Measurements from ENCODE around the gene WSB1. TPM values are rescaled to one million over a fixed set of nuclear protein-coding genes. Genes with fewer than 3 reads are reported as not detected.

Gene WSB1
- total RNA-seq, 1 experiment from 2014 or later, result 55.6 TPM

DNA sequence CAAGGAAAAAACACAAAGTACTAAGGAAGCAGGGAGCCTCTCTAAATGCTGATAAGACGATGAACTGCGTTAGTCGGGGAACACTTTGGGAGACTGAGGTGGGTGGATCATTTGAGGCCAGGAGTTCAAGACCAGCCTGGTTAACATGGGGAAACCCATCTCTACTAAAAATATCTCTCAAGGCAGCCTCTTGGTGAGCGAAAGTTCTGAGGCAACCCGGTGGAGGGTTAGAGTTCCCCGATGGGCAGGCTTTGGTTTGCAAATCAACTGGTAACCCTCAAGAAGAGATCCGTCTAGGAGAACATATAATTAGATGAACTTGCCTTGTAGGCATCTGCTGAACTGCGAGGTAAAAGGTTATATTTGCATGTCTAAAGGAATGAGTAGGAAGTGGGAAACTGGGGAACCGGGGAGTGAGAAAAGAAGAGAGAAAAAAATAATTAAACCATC lies 44.6 kb downstream of the WSB1 start:
- no peak for DNase-seq (ENCODE audit: low read depth)

DNA sequence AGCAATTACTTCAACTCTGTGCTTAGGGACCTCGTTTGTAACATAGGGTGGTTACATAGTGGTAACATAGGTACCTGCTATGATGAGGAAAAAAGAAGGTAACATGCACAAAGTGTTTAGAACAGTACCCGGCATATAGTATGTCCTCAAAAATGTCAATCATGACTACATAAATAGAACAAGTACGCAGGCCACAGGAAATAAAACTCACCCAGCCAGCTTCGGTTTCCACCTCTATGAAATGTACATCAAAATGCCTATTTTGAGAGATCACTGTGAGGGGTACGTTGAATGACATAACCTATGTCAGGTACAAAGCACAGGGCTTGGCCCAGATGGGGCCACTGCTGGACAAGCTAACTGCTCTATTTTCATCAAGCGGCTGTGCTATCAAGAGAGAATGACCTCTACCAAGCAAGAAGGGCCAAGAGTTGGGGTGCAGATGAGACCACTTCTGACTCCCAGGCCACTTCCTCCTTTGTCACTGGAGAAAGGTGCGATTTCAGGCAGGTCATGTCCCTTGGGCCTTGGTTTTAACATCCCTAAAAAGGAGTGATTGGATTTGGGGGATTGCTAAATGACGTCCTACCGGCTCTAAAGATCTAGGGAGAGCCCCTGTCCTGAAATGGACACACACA lies 45.4 kb downstream of the WSB1 start:
- DNase-seq (ENCODE audit: low read depth), result no peak

DNA sequence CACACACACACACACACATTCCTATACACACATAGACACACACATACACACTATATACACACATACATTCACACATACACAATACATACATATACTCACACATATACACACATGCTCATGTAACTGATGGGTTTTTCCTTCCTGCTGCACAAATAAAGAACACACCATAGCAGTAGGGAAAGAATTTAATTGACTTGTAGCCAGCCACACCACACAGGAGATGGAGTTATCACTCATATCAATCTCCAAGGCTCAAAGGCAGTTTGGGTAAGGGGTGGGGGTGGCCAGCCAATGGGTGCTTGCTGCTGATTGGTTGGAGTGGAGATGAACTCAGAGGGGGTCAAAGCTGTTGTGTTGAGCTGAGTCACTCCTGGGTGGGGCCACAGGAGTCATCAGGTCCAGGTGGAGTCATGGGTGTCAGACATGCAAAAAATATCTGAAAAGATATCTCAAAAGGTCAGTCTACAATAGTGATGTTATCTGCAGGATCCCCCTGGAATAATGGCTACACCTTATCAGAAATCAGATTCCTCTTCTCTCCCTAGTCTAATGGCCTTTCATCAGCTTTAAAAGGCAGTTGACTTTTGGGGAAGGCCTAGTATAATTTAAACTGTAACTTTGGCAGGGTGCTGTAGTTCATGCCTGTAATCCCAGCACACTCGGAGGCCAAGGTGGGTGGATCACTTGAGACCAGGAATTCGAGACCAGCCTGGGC lies 46.1 kb downstream of the WSB1 start:
- DNase-seq (ENCODE audit: low read depth), result peak; percentile 82

DNA sequence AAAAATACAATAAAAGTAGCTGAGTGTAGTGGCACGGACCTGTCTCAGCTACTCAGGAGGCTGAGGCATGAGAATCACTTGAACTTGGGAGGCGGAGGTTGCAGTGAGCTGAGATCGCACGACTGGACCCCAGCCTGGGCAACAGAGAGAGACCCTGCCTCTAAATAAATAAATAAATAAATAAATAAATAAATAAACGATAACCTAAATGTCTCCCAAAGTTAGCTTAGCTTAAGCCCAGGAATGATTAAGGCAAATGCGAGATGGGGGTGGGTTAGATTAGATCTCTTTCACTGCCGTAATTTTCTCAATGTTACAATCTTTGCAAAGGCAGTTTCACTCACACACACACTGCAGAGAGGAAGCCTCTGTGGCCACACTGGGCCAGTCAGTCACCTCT lies 46.7 kb downstream of the WSB1 start:
- no peak for DNase-seq (ENCODE audit: low read depth)

DNA sequence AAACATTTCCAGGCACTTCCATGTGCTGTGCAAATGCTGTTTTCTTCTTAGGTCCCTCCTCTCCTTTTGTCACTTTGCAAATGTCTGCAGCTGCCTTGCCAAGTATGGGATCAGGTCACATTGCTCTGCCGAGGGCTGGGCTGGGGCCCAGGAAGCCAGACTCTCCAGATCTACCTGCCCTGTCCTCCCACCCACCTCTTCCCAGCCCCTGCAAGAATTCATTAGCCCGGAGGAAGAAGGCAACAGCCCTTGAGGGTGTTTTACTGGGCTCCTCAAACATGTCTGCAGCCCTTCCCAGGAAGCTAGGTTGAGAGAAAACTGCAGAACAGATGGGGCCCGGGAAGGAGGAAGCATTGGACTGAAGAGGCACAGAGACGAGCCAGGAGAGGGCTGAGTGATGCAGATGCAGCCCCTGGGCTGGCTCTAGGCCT lies 47.1 kb downstream of the WSB1 start:
- no peak for DNase-seq (ENCODE audit: low read depth)

DNA sequence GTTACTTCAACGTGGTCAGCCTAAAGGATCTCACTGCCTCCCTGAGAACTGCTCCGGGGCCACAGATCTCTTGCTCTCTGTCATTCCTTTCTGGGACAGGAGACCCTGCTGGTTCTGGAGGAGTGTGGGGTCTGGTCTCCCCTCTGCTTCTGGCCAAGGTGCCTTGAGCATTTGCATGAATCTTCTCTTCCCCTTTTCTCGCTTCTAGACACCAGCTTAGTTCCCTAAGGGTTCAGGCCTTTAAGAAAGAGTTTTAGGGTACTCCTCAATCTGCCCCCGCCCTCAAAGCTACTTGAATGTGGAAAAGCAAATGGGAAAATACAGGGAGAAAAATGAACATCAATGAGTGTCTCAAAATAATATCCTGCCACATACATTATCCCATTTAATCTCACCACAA lies 48.1 kb downstream of the WSB1 start:
- DNase-seq (ENCODE audit: low read depth), result no peak

DNA sequence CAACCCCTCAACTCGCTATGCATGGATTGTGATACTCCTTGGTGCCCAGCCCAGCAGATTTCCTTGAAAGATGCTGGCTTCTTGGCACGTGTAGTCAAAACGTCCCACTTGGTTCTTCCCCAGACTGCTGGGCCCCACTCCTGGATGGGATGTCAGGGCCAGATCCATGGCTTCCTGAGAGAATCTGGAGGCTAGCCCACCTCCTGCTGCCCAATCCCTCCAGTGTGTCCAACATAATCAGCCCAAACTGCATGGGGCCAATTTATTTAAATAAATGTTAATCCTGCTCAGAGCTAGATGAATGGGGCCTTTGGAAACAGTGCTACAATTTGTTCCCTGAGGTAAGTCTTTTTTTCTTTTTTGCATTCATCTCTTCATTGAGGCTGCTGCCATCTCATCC lies 49.4 kb downstream of the WSB1 start:
- DNase-seq (ENCODE audit: low read depth), result no peak

DNA sequence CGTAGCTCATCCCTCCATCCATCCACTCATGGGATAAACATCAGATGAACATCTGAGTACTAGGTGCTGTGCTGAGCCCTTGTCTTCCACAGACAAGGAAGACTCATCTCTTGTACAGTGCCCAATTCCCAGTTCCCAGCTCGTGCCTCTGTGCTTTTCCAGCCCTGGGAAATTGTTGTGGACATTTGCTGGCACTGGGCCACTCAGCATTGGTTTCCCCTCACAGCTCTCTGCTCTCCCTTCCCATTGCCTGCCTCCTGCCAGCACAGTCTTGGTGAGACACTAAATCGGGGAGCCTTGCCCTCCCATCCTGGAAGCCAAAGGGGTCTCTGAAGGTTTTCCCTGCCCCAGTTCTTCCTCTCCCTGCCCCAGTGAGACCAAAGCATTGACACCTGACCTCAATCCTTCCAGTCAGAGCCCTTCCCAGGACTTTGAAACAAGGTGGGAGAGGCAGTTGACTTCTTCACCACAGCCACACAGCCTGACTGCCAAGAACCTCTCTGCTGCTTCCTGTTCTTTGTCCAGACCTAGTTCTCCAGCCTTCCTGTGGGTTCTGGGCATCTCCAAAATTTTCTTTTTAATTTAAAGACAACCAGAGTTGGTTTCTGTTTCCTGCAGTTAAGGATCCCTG lies 50.2 kb downstream of the WSB1 start:
- DNase-seq (ENCODE audit: low read depth), result peak; percentile 59

DNA sequence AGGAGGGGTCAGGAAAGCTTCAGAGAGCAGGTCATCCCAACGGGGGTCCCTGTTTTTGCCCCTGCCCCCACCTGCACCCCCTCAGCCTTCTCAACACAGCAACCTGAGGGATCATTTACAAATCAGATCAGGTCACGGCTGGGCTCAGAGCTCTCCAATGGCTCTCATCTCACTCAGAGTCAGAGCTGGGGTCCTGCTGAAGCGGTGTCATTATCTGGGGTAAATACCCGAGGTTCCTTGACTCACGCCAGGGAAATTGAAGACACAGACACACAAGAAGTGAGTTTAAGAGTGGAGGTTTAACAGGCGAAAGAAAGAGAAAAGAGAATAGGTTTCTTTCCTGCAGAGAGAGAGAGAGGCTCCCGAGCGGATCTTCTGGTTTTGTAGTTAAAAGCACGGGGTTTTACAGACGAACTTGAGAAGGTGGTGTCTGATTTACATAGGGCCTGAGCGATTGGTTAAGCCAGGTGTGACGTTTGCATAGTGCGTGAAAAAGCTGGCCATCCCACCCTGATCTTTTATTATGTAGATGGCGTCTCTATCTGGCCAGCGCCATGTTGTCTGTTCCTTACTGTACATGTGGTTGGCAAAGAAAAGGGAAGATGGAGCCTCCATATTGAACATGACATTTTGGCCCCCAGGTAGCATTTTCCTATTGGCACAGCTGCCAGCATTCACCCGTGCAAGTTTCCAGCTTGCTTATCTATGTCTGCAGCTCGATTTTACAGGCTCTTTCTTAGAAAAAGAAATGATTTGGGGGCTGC lies 51.4 kb downstream of the WSB1 start:
- DNase-seq (ENCODE audit: low read depth), result no peak

DNA sequence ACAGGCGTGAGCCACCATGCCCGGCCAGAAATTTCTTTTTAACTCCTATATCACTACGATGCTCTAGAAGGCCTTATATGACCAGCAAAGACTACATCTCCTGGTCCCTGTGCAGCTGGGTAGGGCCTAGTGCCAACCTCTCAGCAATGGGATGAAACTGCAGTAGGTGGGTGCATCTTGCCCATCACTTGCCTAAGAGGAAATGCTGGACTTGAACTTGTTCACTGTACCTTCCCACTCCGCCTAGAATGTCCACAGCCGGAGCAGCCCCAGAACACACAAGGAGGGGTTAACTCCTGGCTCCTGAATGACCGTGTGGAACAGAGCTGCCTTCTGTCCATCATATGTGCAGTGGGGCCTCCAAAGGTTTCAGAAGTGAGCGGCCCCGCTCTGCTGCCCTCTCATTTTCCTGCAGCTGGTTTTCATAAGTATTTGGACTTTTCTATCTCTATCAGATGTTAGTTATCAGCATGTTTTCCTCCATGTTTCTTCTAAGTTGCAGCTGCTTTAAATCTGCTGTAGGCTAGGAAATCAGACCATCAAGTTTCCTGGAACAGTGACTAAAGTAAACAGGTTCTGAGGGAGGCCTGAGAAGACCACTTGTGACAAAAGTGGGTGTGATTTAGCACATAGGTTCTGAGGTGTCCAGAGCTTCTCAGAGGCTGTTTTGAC lies 52.5 kb downstream of the WSB1 start:
- no peak for DNase-seq (ENCODE audit: low read depth)

DNA sequence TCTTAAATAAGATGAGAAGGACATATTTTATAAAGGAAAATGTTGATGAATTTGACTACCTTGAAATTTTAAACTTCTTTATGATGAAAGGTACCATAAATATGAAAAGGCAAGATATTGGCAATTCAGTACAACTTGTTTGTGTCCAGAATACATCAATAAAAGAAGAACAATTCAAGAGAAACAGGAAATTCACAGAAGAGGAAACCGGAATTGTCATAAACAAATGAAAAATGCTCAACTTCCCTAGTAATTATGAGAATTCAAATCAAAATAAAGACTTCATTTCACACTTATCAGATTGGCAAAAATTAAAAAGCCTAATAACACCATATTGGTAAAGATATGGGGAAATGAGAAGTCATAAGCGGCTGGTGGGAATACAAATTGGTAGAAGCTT lies 54.3 kb downstream of the WSB1 start:
- no peak for DNase-seq (ENCODE audit: low read depth)

DNA sequence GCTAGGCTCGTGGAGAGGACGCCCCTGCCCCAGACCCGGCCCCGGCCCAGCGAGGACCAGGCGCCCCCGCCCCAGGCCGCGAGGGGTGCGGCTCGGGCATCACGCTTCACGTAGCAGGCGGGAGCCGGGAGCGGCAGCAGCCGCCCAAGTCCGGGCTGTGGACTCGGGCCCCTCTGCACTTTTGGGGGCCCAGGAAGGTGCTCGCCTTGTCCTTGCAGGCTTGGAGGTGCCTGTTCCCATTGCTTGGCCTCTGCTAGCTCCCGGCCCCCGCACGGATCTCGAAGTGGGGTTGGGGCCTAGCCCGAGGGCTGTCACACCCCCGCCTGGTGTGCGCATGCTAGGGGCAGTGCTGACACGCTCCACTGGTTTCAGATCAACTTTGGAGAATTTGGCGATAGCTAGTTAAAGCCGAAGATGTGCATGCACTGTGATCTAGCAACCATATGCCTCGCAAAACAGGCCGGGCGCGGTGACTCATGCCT lies 55.7 kb downstream of the WSB1 start:
- DNase-seq (ENCODE audit: low read depth), result no peak

DNA sequence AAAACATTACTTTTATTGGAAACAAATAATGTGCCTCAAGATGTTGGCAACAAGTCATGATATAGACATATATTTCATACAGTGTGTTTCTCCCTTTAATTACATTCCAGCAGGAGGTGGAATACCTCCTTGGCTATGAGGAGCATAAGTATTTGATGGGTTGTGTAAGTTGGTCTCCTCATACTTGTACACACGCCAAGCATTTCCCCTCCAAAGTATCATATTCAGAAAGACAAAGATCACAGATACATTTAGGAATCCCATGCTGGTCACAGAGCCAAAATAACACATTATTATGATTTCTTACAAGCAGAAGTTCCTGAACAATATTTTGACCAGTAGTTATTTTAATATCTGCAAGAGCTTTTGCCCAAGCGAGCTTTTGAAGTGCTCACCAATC lies 57.8 kb downstream of the WSB1 start:
- DNase-seq (ENCODE audit: low read depth), result no peak

DNA sequence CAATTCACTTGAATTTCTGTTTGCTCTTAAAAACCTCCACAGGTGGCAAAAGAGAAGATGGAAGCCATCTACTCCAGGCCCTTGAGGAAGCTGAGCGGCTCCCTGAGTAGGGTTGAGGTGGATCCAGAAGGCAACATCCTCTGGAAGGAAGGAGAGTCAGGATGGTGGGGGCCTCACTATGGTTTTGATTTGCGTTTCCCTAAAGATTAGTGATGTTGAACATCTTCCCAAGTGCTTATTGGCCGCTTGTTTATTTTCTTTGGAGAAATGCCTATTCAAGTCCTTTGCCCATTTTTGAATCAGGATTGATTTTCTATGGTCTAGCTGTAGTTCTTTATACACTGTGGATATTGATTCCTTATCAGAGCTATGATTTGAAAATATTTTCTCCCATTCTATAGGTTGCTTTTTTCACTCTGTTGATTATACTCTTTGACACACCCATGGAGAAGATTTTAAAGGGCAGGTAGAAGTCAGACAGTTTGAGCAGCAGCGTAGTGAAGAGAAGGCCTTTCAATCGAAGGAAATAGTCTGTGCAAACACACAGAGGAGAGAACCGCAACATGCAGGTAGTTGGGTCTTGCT lies 58.6 kb downstream of the WSB1 start:
- no peak for DNase-seq (ENCODE audit: low read depth)

DNA sequence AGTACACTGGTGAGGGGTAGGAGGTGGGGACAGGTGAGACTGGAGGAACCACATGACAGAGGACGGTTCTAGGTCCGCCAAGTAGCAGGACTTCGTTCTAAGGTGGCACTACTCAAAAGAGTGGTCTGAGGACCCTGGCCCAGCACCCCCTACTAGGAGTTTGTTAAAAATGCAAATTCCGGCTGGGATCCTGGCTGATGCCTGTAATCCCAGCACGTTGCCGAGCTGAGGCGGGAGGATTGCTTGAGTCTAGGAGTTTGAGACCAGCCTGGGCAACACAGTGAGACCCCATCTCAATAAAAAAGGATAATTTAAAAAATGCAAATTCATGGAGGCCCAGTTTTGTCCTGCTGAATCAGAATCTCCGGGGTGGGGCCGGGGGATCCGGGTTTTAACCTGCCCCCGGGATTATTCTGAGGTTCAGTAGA lies 59.1 kb downstream of the WSB1 start:
- no peak for DNase-seq (ENCODE audit: low read depth)

DNA sequence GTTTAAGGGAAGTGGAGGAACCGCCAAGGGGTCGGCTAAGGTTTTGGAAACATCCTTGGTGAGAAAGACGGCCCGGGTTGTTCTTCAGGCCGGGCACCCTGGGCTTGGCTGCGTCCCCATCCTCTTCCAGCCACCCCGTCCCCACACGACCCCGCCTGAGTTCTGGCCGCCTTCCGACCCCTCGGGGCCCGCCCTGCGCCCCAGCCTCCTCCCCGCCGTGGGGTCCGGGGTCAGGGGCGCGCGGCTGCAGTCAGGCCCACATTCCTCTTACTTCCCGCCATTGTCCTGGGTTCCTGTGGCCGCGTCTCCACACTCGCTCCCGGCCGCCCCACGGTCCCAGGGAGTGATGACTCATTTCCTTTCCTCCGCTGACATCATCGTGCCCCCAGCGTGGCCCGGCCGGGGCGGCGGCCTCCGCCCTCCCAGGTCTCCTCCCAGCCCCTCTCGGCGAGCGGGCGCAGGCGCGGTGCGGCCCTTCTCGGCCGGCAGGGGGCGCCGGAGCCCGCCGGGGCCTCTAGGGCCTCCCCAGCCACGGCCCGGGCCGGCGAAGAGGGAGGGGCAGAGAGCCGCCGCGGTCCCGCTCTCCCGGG lies 59.6 kb downstream of the WSB1 start:
- DNase-seq (ENCODE audit: low read depth), result peak; percentile 98

DNA sequence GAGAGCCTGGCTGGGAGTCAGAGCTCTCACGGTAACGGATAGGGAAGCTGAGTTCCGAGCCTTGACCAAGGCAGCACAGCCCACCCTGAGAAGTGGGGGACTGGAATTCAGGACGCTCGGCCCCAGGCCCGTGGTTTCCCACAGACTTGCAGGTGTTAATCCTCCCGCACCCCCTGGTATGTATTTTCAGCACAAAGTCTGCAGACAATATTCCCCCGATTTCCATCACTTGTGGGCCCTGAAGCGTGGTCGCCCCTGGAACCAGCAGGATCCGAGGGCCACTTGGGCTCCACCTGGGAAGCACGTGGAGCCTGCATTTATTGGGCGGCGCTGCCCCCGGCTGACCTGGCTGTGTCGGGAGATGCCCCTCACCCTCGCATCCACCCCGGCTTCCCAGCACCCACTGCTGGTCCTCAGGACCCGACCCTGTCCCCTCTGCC lies 60.2 kb downstream of the WSB1 start:
- DNase-seq (ENCODE audit: low read depth), result no peak

DNA sequence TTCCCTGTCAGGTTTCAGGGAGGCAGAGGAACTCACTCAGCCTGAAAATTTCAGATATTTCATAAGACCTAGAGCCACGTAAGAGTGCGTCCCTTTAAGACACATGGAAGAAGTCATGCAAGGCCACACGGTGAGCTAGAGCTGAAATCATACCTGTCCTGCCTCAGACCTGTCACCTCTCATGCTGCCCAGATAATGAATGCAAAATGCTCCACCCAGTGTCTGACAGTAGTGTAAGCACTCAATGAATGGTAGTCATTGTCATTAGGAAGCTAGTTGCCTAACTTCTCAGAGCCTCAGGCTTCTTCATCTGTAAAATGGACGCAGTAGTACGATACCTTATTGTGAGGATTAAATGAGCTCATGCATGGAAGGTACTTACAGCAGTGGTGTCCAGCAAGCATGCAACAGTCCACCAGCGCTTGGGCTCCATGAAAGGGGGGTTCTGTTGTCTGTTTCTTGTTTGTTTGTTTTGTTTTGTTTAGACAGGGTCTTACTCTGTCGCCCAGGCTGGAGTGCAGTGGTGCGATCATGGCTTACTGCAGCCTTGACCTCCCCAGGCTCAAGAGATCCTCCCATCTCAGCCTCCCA lies 60.7 kb downstream of the WSB1 start:
- DNase-seq (ENCODE audit: low read depth), result no peak

DNA sequence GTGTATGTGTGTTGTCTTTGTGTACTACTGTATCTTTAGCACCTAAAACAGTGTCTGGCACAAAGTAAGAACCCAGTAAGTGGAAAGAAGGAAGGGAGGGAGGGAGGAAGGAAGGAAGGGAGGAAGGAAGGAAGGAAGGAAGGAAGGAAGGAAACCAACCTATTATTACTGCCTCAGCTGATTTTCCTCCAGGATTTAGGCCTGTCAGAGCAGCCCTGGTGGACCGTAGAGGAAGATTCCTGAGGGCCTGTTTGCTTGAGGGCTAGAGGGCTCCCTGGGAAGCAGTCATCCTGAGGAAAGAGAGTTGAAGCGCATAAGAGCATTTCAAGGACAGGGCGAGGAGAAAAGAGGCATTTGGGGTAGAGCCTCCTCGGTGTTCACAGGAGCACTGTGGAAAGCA lies 61.5 kb downstream of the WSB1 start:
- no peak for DNase-seq (ENCODE audit: low read depth)

DNA sequence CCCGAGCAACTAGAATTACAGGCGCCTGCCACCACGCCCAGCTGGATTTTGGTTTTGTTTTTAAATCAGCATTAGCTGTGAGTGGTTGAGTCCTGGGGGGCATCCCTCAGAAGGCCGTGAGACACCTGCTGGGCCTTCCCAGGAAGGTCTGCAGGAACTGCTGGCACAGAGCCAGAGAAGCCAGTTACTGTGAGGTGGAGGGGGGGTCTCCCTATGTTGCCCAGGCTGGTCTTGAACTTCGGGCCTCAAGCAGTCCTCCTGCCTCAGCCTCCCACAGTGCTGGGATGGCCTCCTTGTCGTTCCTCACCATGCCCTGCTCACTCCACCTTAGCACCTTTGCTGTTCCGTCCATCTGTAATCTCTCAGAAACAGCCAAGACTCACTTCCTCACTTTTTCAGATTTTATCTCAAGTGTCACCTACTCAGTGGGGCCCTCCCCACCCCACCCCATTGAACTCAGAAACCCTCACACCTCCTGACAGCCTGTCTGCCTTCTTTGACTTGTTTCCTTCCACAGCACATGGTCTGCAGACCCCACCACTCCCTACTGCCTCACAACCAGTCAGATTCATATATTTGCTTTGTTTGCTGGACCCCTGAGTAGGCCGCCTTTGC lies 62.3 kb downstream of the WSB1 start:
- no peak for DNase-seq (ENCODE audit: low read depth)

Measured in Daoy (cell line).